K562 (cell line): Measurements from ENCODE around the gene SLC2A9. TPM values are rescaled to one million over a fixed set of nuclear protein-coding genes. Genes with fewer than 3 reads are reported as not detected.

ENCODE experiments used
- ATAC-seq: fragments of 200-7000 bp; cut with Tn5 transposase; 3 replicates; pipeline ENCODE4 v1.9.1; 2020; ENCODE audit warnings: moderate library complexity
- BruUV-seq: library from RNA; stranded (reverse); fragments of 400-500 nt; replicated peaks from 2 replicates; lab custom pipeline; 2021; lab: Mats Ljungman, UMichigan
- CTCF ChIA-PET: fragments of 300-600 bp; formaldehyde crosslinking; extraction: SDS; loops from one replicate; lab custom pipeline; 2021; ENCODE audit warnings: low intra/inter-chr PET ratio; lab: Yijun Ruan, JAX
- POLR2A ChIA-PET: fragments of 300-600, 350-650 bp; sonication (Branson Sonifier 250); formaldehyde crosslinking; extraction: SDS; loops from one replicate; lab custom pipeline; 2021; ENCODE audit warnings: antibody characterized with exemption, inconsistent platforms; lab: Yijun Ruan, JAX
- DNase-seq, 4 experiments: peaks; one replicate each; pipeline versions ENCODE4 v3.0.0 to v3.0.0-alpha.2; 2011 to 2018; ENCODE audit warnings: low spot score in 3 of 4, mixed read lengths in 3 of 4; ENCODE audit errors: extremely low read depth in 1 of 4
- FAIRE-seq: peaks from 2 replicates; lab custom pipeline; 2011; peaks lifted over from hg19 to GRCh38; lab: Jason Lieb, UNC
- H2AFZ ChIP-seq: 2 replicates; pipeline ENCODE4 v1.6.0; 2011; ENCODE audit warnings: low read depth, low read length, control low read depth, inconsistent platforms
- H3K27ac ChIP-seq: fragments of 200-600 bp; 3 replicates; pipeline ENCODE4 v1.8.0; 2011; ENCODE audit warnings: low read depth, mild to moderate bottlenecking, control low read depth, inconsistent platforms, low read length, moderate library complexity, mixed read lengths; ENCODE audit errors: extremely low read depth
- H3K27me3 ChIP-seq, 2 experiments: fragments of 300-600 bp in 1 of 2; 2 replicates in 1 of 2; 3 replicates in 1 of 2; pipeline versions ENCODE4 v1.6.0 to v1.8.0; 2011; ENCODE audit warnings: inconsistent platforms in 2 of 2, low read length in 2 of 2, mild to moderate bottlenecking in 1 of 2, mixed read lengths in 1 of 2, moderate library complexity in 1 of 2; ENCODE audit not compliant: control insufficient read depth in 2 of 2, insufficient read depth in 2 of 2
- H3K36me3 ChIP-seq: fragments of 300-600 bp; 3 replicates; pipeline ENCODE4 v1.8.0; 2011; ENCODE audit warnings: mild to moderate bottlenecking, low read length, inconsistent platforms; ENCODE audit not compliant: control insufficient read depth, insufficient read depth
- H3K4me1 ChIP-seq, 2 experiments: fragments of 200-600 bp in 1 of 2; replicated peaks in 1 of 2; 2 replicates in 1 of 2; 3 replicates in 1 of 2; pipeline versions ENCODE4 v1.5.1 to v1.8.0; 2011; ENCODE audit warnings: inconsistent platforms in 2 of 2, low read length in 2 of 2, mild to moderate bottlenecking in 1 of 2, mixed read lengths in 1 of 2, moderate library complexity in 1 of 2; ENCODE audit not compliant: control insufficient read depth in 2 of 2, insufficient read depth in 2 of 2
- H3K4me2 ChIP-seq: 2 replicates; pipeline ENCODE4 v1.6.1; 2011; ENCODE audit warnings: low read length, control low read depth, inconsistent platforms, mixed read lengths; ENCODE audit not compliant: insufficient read depth
- H3K4me3 ChIP-seq: fragments of 200-600 bp; sonication (generic), shearing (Covaris generic); 2 replicates; pipeline ENCODE4 v1.5.1; 2016; ENCODE audit warnings: control low read depth, inconsistent platforms
- H3K79me2 ChIP-seq: fragments of 200-600 bp; 3 replicates; pipeline ENCODE4 v1.8.0; 2011; ENCODE audit warnings: low read length, inconsistent platforms; ENCODE audit not compliant: control insufficient read depth, insufficient read depth
- H3K9ac ChIP-seq, 2 experiments: 2 replicates each; pipeline versions ENCODE4 v1.6.0 to v1.6.1; 2011; ENCODE audit warnings: low read depth in 2 of 2, low read length in 2 of 2, control low read depth in 1 of 2, inconsistent platforms in 1 of 2, mild to moderate bottlenecking in 1 of 2, mixed read lengths in 1 of 2; ENCODE audit not compliant: insufficient read depth in 1 of 2
- H3K9me1 ChIP-seq: one replicate; pipeline ENCODE4 v1.6.0; 2011; ENCODE audit warnings: inconsistent platforms, mild to moderate bottlenecking, low read length, moderate library complexity; ENCODE audit not compliant: control insufficient read depth, insufficient read depth
- H3K9me3 ChIP-seq: replicated peaks from 2 replicates; pipeline ENCODE4 v1.5.1; 2011; ENCODE audit warnings: low read depth, low read length, inconsistent platforms; ENCODE audit not compliant: control insufficient read depth, insufficient read depth
- H4K20me1 ChIP-seq: replicated peaks from 2 replicates; pipeline ENCODE4 v1.6.1; 2011; ENCODE audit warnings: low read length, inconsistent platforms, mixed read lengths; ENCODE audit not compliant: control insufficient read depth, insufficient read depth
- ARID2 ChIP-seq: fragments of 450-650 bp; IDR thresholded peaks from 2 replicates; pipeline ENCODE4 v1.6.1; 2017; ENCODE audit warnings: antibody characterized with exemption, mild to moderate bottlenecking
- CREM ChIP-seq: IDR thresholded peaks from 2 replicates; pipeline ENCODE4 v1.6.1; 2014; ENCODE audit warnings: antibody characterized with exemption, low read depth
- DDX20 ChIP-seq: fragments of 450-650 bp; IDR thresholded peaks from 2 replicates; pipeline ENCODE4 v1.6.1; 2016; ENCODE audit warnings: missing genetic modification characterization, low read depth, mild to moderate bottlenecking, missing compliant biosample characterization, moderate library complexity
- MBD1 ChIP-seq: fragments of 250-450 bp; sonication (Bioruptor Pico); IDR thresholded peaks from 2 replicates; pipeline ENCODE4 v1.8.0; 2022; ENCODE audit warnings: inconsistent platforms
- PHF8 ChIP-seq: fragments of 200-600 bp; sonication (generic); IDR thresholded peaks from 2 replicates; pipeline ENCODE4 v1.6.1; 2012; ENCODE audit warnings: mixed run types, mild to moderate bottlenecking, inconsistent platforms, low read length, moderate library complexity, borderline replicate concordance
- SMARCC2 ChIP-seq: fragments of 450-650 bp; IDR thresholded peaks from 2 replicates; pipeline ENCODE4 v1.6.1; 2017; ENCODE audit warnings: antibody characterized with exemption, moderate library complexity, mild to moderate bottlenecking, low read depth
- ZC3H8 ChIP-seq: fragments of 450-650 bp; IDR thresholded peaks from 2 replicates; pipeline ENCODE4 v1.6.1; 2017
- ZNF354B ChIP-seq: fragments of 250-450 bp; sonication (Bioruptor Pico); IDR thresholded peaks from 2 replicates; pipeline ENCODE4 v1.4.0; 2020
- WGBS: fragments of 100-300 bp; shearing (Covaris generic); methylation state at CpG from one replicate; pipeline ENCODE4 v1.1.6; 2016; ENCODE audit warnings: low coverage, mixed read lengths; ENCODE audit not compliant: insufficient coverage; ENCODE audit errors: missing lambda C conversion rate; 5-methylcytosine and 5-hydroxymethylcytosine counted together
- in situ Hi-C: fragments of 300-500 bp; cut with MboI; formaldehyde crosslinking; loops from 4 replicates; pipeline ENCODE4 v1.15.0; 2018; ENCODE audit warnings: inconsistent platforms, mixed read lengths
- intact Hi-C: fragments of 100-400 bp; cut with micrococcal nuclease; formaldehyde crosslinking; loops from 2 replicates; pipeline ENCODE4 v1.14.2; 2022
- polyA plus RNA-seq, 8 experiments: library from polyadenylated mRNA; depleted of rRNA in 4 of 8; stranded (reverse) in 5 of 8; unstranded in 3 of 8; fragments of >200 nt; fragmentation: Nextera tagmentation in 2 of 8; fragmentation: Illumina TruSeq in 1 of 8; extraction: Ambion mirVana in 2 of 8; extraction: Trizol in 1 of 8; gene quantifications; 2 replicates each; pipeline versions ENCODE4 v1.2.1 to v1.2.3, GENCODE V29; 2011 to 2014; ENCODE audit warnings: inconsistent platforms in 1 of 8, missing spikeins in 1 of 8
- total RNA-seq, 7 experiments: library from RNA; depleted of rRNA in 6 of 7; stranded (reverse); fragments of >200 nt in 6 of 7; fragmentation: Illumina TruSeq in 2 of 7; extraction: Trizol in 2 of 7; gene quantifications; 2 replicates each; pipeline versions ENCODE4 v1.2.1 to v1.2.3, GENCODE V29; 2011 to 2021; ENCODE audit warnings: low replicate concordance in 1 of 7

The SLC2A9 gene
- total and polyA plus RNA-seq, 9 of the 15 experiments (the other 6 are each of a cell fraction or from before 2014, with no cell fraction given): 0.15 to 1.9 (median 0.76) TPM

GRCh38 chr4:9832640-9833039 is 188.7 kb downstream of the SLC2A9 start:
- WGBS: 0% methylated on average over 2 of the region's 2 CpGs
- H3K27ac ChIP-seq: no peak overlapping the region
- H4K20me1 ChIP-seq: no peaks in the 10 kb centered on the region
- H3K4me2 ChIP-seq: no peak overlapping the region
- no peak for DNase-seq
- intact Hi-C loops: no loop called here
- FAIRE-seq: no peak
- CTCF ChIA-PET: no interaction called here
- BruUV-seq: no TSS peak
- H3K9ac ChIP-seq: no peak overlapping the region
- POLR2A ChIA-PET: interaction anchor here (1.1 kb wide), 1 partner anchor 62 kb away, joined by 5 read pairs; no protein-coding TSS in a partner anchor
- H3K4me3 ChIP-seq: no peak overlapping the region
- no peaks in the 10 kb centered on the region for H3K4me1 ChIP-seq
- TF ChIP-seq ZC3H8: no peak
- no peak for TF ChIP-seq MBD1 (CRISPR knock-in tag)
- no peak for TF ChIP-seq ARID2
- no peak for TF ChIP-seq CREM
- TF ChIP-seq ZNF354B (CRISPR knock-in tag): no peak
- TF ChIP-seq SMARCC2: no peak
- TF ChIP-seq DDX20: no peak
- TF ChIP-seq PHF8: no peak
- TF ChIP-seq, all 486 proteins: peak for 0
- in situ Hi-C loops: no loop called here
- H3K9me1 ChIP-seq: no peaks in the 10 kb centered on the region
- H3K27me3 ChIP-seq: no peaks in the 10 kb centered on the region; a peak in 2 of 5 replicates
- ATAC-seq: no peak
- H3K36me3 ChIP-seq: no peaks in the 10 kb centered on the region
- no peaks in the 10 kb centered on the region for H3K9me3 ChIP-seq
- no peak overlapping the region for H2AFZ ChIP-seq
- no peaks in the 10 kb centered on the region for H3K79me2 ChIP-seq
